ENCODE measurements around the gene BACH2. TPM values are rescaled to one million over a fixed set of nuclear protein-coding genes. Genes with fewer than 3 reads are reported as not detected.

Gene BACH2
- total and polyA plus RNA-seq, 2 experiments from 2014 or later = 1.6 to 5.7 TPM

GRCh38 chr6:90107371-90107770 is 189.3 kb downstream of the BACH2 start (continued):
- TF ChIP-seq ZNF462 (CRISPR knock-in tag; IDR thresholded peaks at IDR 0.05) (no peak), ZNF331 (CRISPR knock-in tag; IDR thresholded peaks at IDR 0.05; ENCODE audit: low read depth) (no peak), REST (IDR thresholded peaks at IDR 0.05; ENCODE audit: unreplicated experiment) (no peak), EZH2phosphoT487 (IDR thresholded peaks at IDR 0.05; ENCODE audit: unreplicated experiment) (no peak), ZNF114 (CRISPR knock-in tag; IDR thresholded peaks at IDR 0.05) (no peak)

- Histone ChIP-seq H2AFZ (no peak overlapping the region), H3K27me3 (ENCODE audit: insufficient read depth) (no peaks in the 10 kb centered on the region), H3K4me3 (no peak overlapping the region), H4K20me1 (replicated peaks; ENCODE audit: insufficient read depth) (no peaks in the 10 kb centered on the region), H3K27ac (ENCODE audit: low read depth) (no peak overlapping the region), H3F3A (replicated peaks; ENCODE audit: low read depth) (no peaks in the 10 kb centered on the region), H3K79me2 (replicated peaks; ENCODE audit: insufficient read depth) (no peaks in the 10 kb centered on the region), H3K4me2 (no peak overlapping the region), H3K4me1 (ENCODE audit: insufficient read depth) (no peaks in the 10 kb centered on the region), H3K9me2 (ENCODE audit: insufficient read depth) (no peaks in the 10 kb centered on the region), H3K36me3 (ENCODE audit: insufficient read depth) (no peaks in the 10 kb centered on the region)
- DNase-seq (ENCODE audit: low spot score) = no peak
- no peak for ATAC-seq
- H3K27me3 Mint-ChIP-seq (ENCODE audit: insufficient read depth, low read depth, poor library complexity) = peaks cover 1% of the 10 kb centered on the region
- H3K4me1 Mint-ChIP-seq = peaks cover 3% of the 10 kb centered on the region
- H3K9me3 Mint-ChIP-seq = no peaks in the 10 kb centered on the region
- no peak overlapping the region for H3K27ac Mint-ChIP-seq
- H3K36me3 Mint-ChIP-seq (ENCODE audit: low read depth) = no peaks in the 10 kb centered on the region
- H3K4me3 Mint-ChIP-seq = no peak overlapping the region
- no peak for TF ChIP-seq EZH2phosphoT487 (IDR thresholded peaks at IDR 0.05; ENCODE audit: unreplicated experiment)
- TF ChIP-seq CREB1 (CRISPR knock-in tag; IDR thresholded peaks at IDR 0.05; ENCODE audit: low read depth) = no peak
- no peak for TF ChIP-seq EZH2 (IDR thresholded peaks at IDR 0.05; ENCODE audit: low read depth, unreplicated experiment)
- TF ChIP-seq STAT1 (IDR thresholded peaks at IDR 0.05; ENCODE audit: unreplicated experiment) = no peak
- no peak for TF ChIP-seq REST (IDR thresholded peaks at IDR 0.05; ENCODE audit: unreplicated experiment)
- no peak for TF ChIP-seq ZNF331 (CRISPR knock-in tag; IDR thresholded peaks at IDR 0.05; ENCODE audit: low read depth)
- no peak for TF ChIP-seq CTCF (conservative IDR thresholded peaks at IDR 0.05; ENCODE audit: low read depth in 2 of 2)
- TF ChIP-seq POLR2AphosphoS5 (IDR thresholded peaks at IDR 0.05; ENCODE audit: low read depth) = no peak
These were observed 190.2 kb downstream of the BACH2 start for GRCh38 chr6:90106449-90106848.

All from GM23338 (cell line).